GM21423 (cell line): Measurements from ENCODE around the gene OR5H14.
"Not testable (repeated sequence)": the region's sequence is repeated elsewhere in the genome, so short reads cannot be mapped to it uniquely, and the experiment has no call there.

Experiments used
- ATAC-seq: cut with Tn5 transposase; IDR thresholded peaks from one replicate; pipeline ENCODE4 v1.9.1; 2021; ENCODE audit warnings: mild to moderate bottlenecking, moderate library complexity; ENCODE audit not compliant: unreplicated experiment

Gene OR5H14

DNA sequence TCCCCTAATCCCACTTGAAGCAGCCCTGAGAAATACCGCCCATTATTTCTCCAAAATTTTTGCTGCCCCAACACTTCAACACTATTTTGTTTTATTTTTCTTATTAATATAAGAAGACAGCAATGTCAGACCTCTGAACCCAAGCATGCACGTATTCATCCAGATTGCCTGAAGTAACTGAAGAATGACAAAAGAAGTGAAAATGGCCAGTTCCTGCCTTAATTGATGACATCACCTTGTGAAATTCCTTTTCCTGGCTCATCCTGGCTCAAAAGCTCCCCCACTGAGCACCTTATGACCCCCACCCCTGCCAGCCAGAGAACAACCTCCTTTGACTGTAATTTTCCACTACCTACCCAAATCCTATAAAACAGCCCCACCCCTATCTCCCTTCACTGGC, 49.0 kb downstream of the OR5H14 start:
- ATAC-seq: not testable (repeated sequence)

DNA sequence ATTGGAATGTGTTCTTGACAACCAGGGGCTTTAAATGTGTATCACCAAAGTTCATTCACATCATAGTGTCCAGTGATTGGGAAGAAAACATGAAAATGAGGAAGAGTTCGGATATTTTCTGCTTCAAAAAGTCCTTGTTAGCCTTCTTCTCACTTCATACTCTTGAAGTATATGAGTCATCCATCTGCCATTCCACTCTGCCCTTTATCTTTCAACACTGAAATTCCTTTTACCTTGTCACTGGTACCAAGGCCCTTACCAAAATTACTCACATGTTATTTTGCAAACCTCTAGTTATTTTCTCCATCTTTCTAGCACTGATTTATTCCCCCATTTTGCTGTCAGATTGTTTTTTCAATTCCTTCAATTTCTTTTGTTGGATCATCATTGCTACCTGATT, 51.7 kb downstream of the OR5H14 start:
- ATAC-seq: no peak
